Neural cell (in vitro differentiated cells): Measurements from ENCODE around the gene VSIG10L. TPM values are rescaled to one million over a fixed set of nuclear protein-coding genes. Genes with fewer than 3 reads are reported as not detected.

Experiments
- H2AFZ ChIP-seq: fragments of 200-600, 300-800 bp; sonication (generic), shearing (Covaris generic); 2 replicates; pipeline ENCODE4 v1.6.0; 2014; ENCODE audit warnings: low read depth, mild to moderate bottlenecking, antibody characterized with exemption, low read length, moderate library complexity
- H3F3A ChIP-seq: fragments of 200-600 bp; shearing (Covaris generic); 2 replicates; pipeline ENCODE4 v1.6.1; 2016; ENCODE audit warnings: mild to moderate bottlenecking, moderate library complexity, mixed read lengths, antibody characterized with exemption, low read length; ENCODE audit not compliant: insufficient read depth, poor library complexity, severe bottlenecking
- H3K27ac ChIP-seq: fragments of 200-600, 300-800 bp; sonication (generic), shearing (Covaris generic); 2 replicates; pipeline ENCODE4 v1.5.1; 2014; ENCODE audit warnings: mild to moderate bottlenecking, low read length, moderate library complexity
- H3K27me3 ChIP-seq: fragments of 300-800, 200-600 bp; sonication (generic), shearing (Covaris generic); 2 replicates; pipeline ENCODE4 v1.6.0; 2014; ENCODE audit warnings: mild to moderate bottlenecking, low read depth, low read length, moderate library complexity; ENCODE audit not compliant: insufficient read depth
- H3K36me3 ChIP-seq: fragments of 300-800, 200-600 bp; sonication (generic), shearing (Covaris generic); 2 replicates; pipeline ENCODE4 v1.5.1; 2014; ENCODE audit warnings: mild to moderate bottlenecking, antibody characterized with exemption, low read length, moderate library complexity; ENCODE audit not compliant: insufficient read depth
- H3K4me2 ChIP-seq: fragments of 300-800, 200-600 bp; sonication (generic), shearing (Covaris generic); 2 replicates; pipeline ENCODE4 v1.6.0; 2014; ENCODE audit warnings: mild to moderate bottlenecking, low read length
- H3K4me3 ChIP-seq: fragments of 300-800, 200-600 bp; sonication (generic), shearing (Covaris generic); 2 replicates; pipeline ENCODE4 v1.5.1; 2014; ENCODE audit warnings: mild to moderate bottlenecking, low read length, moderate library complexity
- H3K79me2 ChIP-seq: fragments of 200-600 bp; shearing (Covaris generic); replicated peaks from 2 replicates; pipeline ENCODE4 v1.6.0; 2014; ENCODE audit warnings: mild to moderate bottlenecking, low read length, moderate library complexity; ENCODE audit not compliant: insufficient read depth
- H3K9ac ChIP-seq: fragments of 300-800, 200-600 bp; sonication (generic), shearing (Covaris generic); 2 replicates; pipeline ENCODE4 v1.6.1; 2016; ENCODE audit warnings: mild to moderate bottlenecking, low read length, mixed read lengths
- H3K9me2 ChIP-seq: fragments of 200-600 bp; shearing (Covaris generic); 2 replicates; pipeline ENCODE4 v1.6.1; 2016; ENCODE audit warnings: mild to moderate bottlenecking, low read length, mixed read lengths; ENCODE audit not compliant: insufficient read depth
- H3K9me3 ChIP-seq: fragments of 200-600, 300-800 bp; sonication (generic), shearing (Covaris generic); 2 replicates; pipeline ENCODE4 v1.6.1; 2016; ENCODE audit warnings: mild to moderate bottlenecking, mixed run types, low read length, moderate library complexity, mixed read lengths
- H4K20me1 ChIP-seq: fragments of 200-600 bp; shearing (Covaris generic); 2 replicates; pipeline ENCODE4 v1.6.1; 2016; ENCODE audit warnings: mild to moderate bottlenecking, mixed run types; ENCODE audit not compliant: insufficient read depth
- CTCF ChIP-seq: fragments of 450-650 bp; IDR thresholded peaks from 2 replicates; pipeline ENCODE4 v1.5.1; 2014; ENCODE audit warnings: antibody characterized with exemption, mild to moderate bottlenecking, moderate library complexity; ENCODE audit not compliant: poor library complexity, severe bottlenecking
- EP300 ChIP-seq: fragments of 450-650 bp; conservative IDR thresholded peaks from 2 replicates; pipeline ENCODE4 v1.6.1; 2014; ENCODE audit warnings: antibody characterized with exemption, mild to moderate bottlenecking, moderate library complexity; ENCODE audit not compliant: poor library complexity, severe bottlenecking
- EZH2 ChIP-seq: fragments of 200-600, 300-800 bp; shearing (Covaris generic), sonication (generic); IDR thresholded peaks from 2 replicates; pipeline ENCODE4 v1.6.1; 2014; ENCODE audit warnings: antibody characterized with exemption, low read length, borderline replicate concordance, mild to moderate bottlenecking; ENCODE audit not compliant: insufficient read depth, poor library complexity, severe bottlenecking
- MXI1 ChIP-seq: fragments of 450-650 bp; conservative IDR thresholded peaks from 2 replicates; pipeline ENCODE4 v1.6.1; 2014; ENCODE audit warnings: antibody characterized with exemption, mild to moderate bottlenecking; ENCODE audit not compliant: poor library complexity, severe bottlenecking
- POLR2AphosphoS5 ChIP-seq: IDR thresholded peaks from 2 replicates; pipeline ENCODE4 v1.6.1; 2012
- RAD21 ChIP-seq: fragments of 450-650 bp; conservative IDR thresholded peaks from 2 replicates; pipeline ENCODE4 v1.6.1; 2014; ENCODE audit warnings: antibody characterized with exemption, mild to moderate bottlenecking, moderate library complexity
- REST ChIP-seq: IDR thresholded peaks from 2 replicates; pipeline ENCODE4 v1.6.1; 2012; ENCODE audit warnings: borderline replicate concordance
- SMC3 ChIP-seq: fragments of 450-650 bp; conservative IDR thresholded peaks from 2 replicates; pipeline ENCODE4 v1.6.1; 2014; ENCODE audit warnings: antibody characterized with exemption, mild to moderate bottlenecking, moderate library complexity; ENCODE audit not compliant: poor library complexity
- TAF1 ChIP-seq: IDR thresholded peaks from 2 replicates; pipeline ENCODE4 v1.6.1; 2012; ENCODE audit warnings: low read depth
- polyA plus RNA-seq: library from polyadenylated mRNA; depleted of rRNA; stranded (reverse); fragments of >200 nt; gene quantifications from 2 replicates; pipeline ENCODE4 v1.2.3, GENCODE V29; 2014

VSIG10L gene
- polyA plus RNA-seq, 1 donor from 2014 or later: 2.3 TPM

GRCh38 chr19:51320280-51320657 lies 21.7 kb downstream of the VSIG10L start:
- H3K27me3 ChIP-seq: no peaks in the 10 kb centered on the region

GRCh38 chr19:51319649-51320279 lies 22.2 kb downstream of the VSIG10L start:
- Histone ChIP-seq H3K9me3 (no peaks in the 10 kb centered on the region), H3K27ac (no peak overlapping the region), H3K27me3 (no peaks in the 10 kb centered on the region), H3K79me2 (no peaks in the 10 kb centered on the region), H2AFZ (no peak overlapping the region), H3K9ac (peak overlapping the region; percentile 31), H4K20me1 (no peaks in the 10 kb centered on the region), H3K9me2 (no peaks in the 10 kb centered on the region), H3K4me2 (no peak overlapping the region), H3K36me3 (no peaks in the 10 kb centered on the region), H3K4me3 (peak overlapping the region; percentile 34), H3F3A (no peaks in the 10 kb centered on the region)
- TF ChIP-seq RAD21 (no peak), EZH2 (no peak), REST (no peak), SMC3 (no peak), TAF1 (no peak), EP300 (no peak), MXI1 (no peak), POLR2AphosphoS5 (no peak)

More at GRCh38 chr19:51320280-51320657, 21.7 kb downstream of the VSIG10L start:
- Histone ChIP-seq H3F3A (no peaks in the 10 kb centered on the region), H2AFZ (no peak overlapping the region), H3K4me2 (no peak overlapping the region), H3K27ac (no peak overlapping the region), H3K9me3 (no peaks in the 10 kb centered on the region), H3K36me3 (no peaks in the 10 kb centered on the region), H3K4me3 (peak overlapping the region; percentile 34), H3K79me2 (no peaks in the 10 kb centered on the region), H4K20me1 (no peaks in the 10 kb centered on the region), H3K9ac (no peak overlapping the region), H3K9me2 (no peaks in the 10 kb centered on the region)
- TF ChIP-seq RAD21: no peak
- no peak for TF ChIP-seq MXI1
- no peak for TF ChIP-seq REST
- no peak for TF ChIP-seq POLR2AphosphoS5
- TF ChIP-seq EP300: no peak
- TF ChIP-seq CTCF: no peak
- no peak for TF ChIP-seq TAF1
- TF ChIP-seq SMC3: no peak
- TF ChIP-seq EZH2: no peak
